ENCODE results near the gene ANXA6. TPM values are rescaled to one million over a fixed set of nuclear protein-coding genes. Genes with fewer than 3 reads are reported as not detected.

Gene ANXA6
- polyA plus RNA-seq, 3 donors = 60.6 to 124 (median 93.5) TPM

DNA sequence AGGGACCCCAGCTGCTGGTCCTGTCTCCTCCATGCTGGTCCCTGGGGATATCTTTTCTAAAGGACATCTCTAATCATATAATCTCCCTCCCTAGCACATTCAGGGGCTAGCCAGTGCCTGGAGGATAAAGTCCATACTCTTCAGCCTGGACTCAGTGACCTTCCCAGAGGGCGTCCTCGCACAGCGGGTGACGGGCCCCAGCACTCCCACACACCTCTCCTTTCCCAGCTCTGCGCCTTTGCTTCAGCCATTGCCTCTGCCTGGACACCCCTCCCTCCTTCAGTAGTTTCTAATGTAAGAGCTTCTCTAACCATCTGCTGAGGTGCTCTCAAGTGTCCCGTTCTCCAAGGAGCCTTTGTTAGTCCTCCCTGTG lies 61.6 kb downstream of the ANXA6 start:
- Mint-ChIP-seq H3K27ac (peak overlapping the region; percentile 85 to 100 (median 99)), H3K27me3 (ENCODE audit: low read depth in 3 of 3) (peaks cover 0 to 4% (median 2%) of the 10 kb centered on the region in 3 donors), H3K4me3 (no peak overlapping the region), H3K9me3 (peaks cover 0 to 2% (median 0%) of the 10 kb centered on the region in 7 donors), H3K36me3 (peaks cover 21 to 26% of the 10 kb centered on the region in 2 donors), H3K4me1 (peaks cover 99% of the 10 kb centered on the region)
- Histone ChIP-seq H3K9ac (ENCODE audit: insufficient read depth, low read length, poor library complexity, severe bottlenecking) (peak overlapping the region; percentile 4), H3K4me2 (replicated peaks; ENCODE audit: extremely low read depth, low read length, poor library complexity, severe bottlenecking) (no peak overlapping the region), H3K4me1 (ENCODE audit: control insufficient read depth in 1 of 2, insufficient read depth in 2 of 2, low read length in 2 of 2) (peaks cover 89 to 100% of the 10 kb centered on the region in 2 donors), H2AFZ (ENCODE audit: insufficient read depth, low read depth, low read length, poor library complexity, severe bottlenecking) (no peak overlapping the region), H3K27me3 (ENCODE audit: control insufficient read depth in 2 of 2, insufficient read depth in 2 of 2, low read length in 2 of 2) (no peaks in the 10 kb centered on the region), H3K79me2 (ENCODE audit: insufficient read depth, low read length) (peaks cover 3% of the 10 kb centered on the region), H3K36me3 (replicated peaks in 1 of 2; ENCODE audit: control insufficient read depth in 1 of 2, insufficient read depth in 2 of 2, low read length in 2 of 2) (peaks cover 0 to 5% of the 10 kb centered on the region in 2 donors), H3K4me3 (replicated peaks in 1 of 3; ENCODE audit: low read depth in 2 of 3, low read length in 3 of 3) (peak overlapping the region in 1 of 3 experiments; percentile 21), H3K27ac (ENCODE audit: low read depth in 1 of 2, low read length in 2 of 2) (peak overlapping the region; percentile 11 to 96), H3K9me3 (replicated peaks in 1 of 2; ENCODE audit: control insufficient read depth in 1 of 2, insufficient read depth in 1 of 2, low read length in 2 of 2) (no peaks in the 10 kb centered on the region), H4K20me1 (ENCODE audit: insufficient read depth, low read length) (peaks cover 4% of the 10 kb centered on the region)
- intact Hi-C loops (cut with micrococcal nuclease) = no loop called here
- 100% methylated on average over 5 of the region's 6 CpGs for WGBS (ENCODE audit: insufficient coverage)
- no peak for DNase-seq
- TF ChIP-seq, protein P1, sequence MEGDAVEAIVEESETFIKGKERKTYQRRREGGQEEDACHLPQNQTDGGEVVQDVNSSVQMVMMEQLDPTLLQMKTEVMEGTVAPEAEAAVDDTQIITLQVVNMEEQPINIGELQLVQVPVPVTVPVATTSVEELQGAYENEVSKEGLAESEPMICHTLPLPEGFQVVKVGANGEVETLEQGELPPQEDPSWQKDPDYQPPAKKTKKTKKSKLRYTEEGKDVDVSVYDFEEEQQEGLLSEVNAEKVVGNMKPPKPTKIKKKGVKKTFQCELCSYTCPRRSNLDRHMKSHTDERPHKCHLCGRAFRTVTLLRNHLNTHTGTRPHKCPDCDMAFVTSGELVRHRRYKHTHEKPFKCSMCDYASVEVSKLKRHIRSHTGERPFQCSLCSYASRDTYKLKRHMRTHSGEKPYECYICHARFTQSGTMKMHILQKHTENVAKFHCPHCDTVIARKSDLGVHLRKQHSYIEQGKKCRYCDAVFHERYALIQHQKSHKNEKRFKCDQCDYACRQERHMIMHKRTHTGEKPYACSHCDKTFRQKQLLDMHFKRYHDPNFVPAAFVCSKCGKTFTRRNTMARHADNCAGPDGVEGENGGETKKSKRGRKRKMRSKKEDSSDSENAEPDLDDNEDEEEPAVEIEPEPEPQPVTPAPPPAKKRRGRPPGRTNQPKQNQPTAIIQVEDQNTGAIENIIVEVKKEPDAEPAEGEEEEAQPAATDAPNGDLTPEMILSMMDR (IDR thresholded peaks at IDR 0.05) = no peak

- Histone ChIP-seq H4K20me1 (ENCODE audit: insufficient read depth, low read length) (peaks cover 4% of the 10 kb centered on the region), H3K4me3 (replicated peaks in 1 of 3; ENCODE audit: low read depth in 2 of 3, low read length in 3 of 3) (peak overlapping the region in 1 of 3 experiments; percentile 21), H3K9me3 (replicated peaks in 1 of 2; ENCODE audit: control insufficient read depth in 1 of 2, insufficient read depth in 1 of 2, low read length in 2 of 2) (no peaks in the 10 kb centered on the region), H3K27ac (ENCODE audit: low read depth in 1 of 2, low read length in 2 of 2) (peak overlapping the region; percentile 11 to 96), H2AFZ (ENCODE audit: insufficient read depth, low read depth, low read length, poor library complexity, severe bottlenecking) (no peak overlapping the region), H3K27me3 (ENCODE audit: control insufficient read depth in 2 of 2, insufficient read depth in 2 of 2, low read length in 2 of 2) (no peaks in the 10 kb centered on the region), H3K36me3 (replicated peaks in 1 of 2; ENCODE audit: control insufficient read depth in 1 of 2, insufficient read depth in 2 of 2, low read length in 2 of 2) (no peaks in the 10 kb centered on the region), H3K79me2 (ENCODE audit: insufficient read depth, low read length) (peaks cover 3% of the 10 kb centered on the region), H3K4me1 (ENCODE audit: control insufficient read depth in 1 of 2, insufficient read depth in 2 of 2, low read length in 2 of 2) (peaks cover 85 to 99% of the 10 kb centered on the region in 2 donors), H3K9ac (ENCODE audit: insufficient read depth, low read length, poor library complexity, severe bottlenecking) (peak overlapping the region; percentile 4), H3K4me2 (replicated peaks; ENCODE audit: extremely low read depth, low read length, poor library complexity, severe bottlenecking) (no peak overlapping the region)
- intact Hi-C loops (cut with micrococcal nuclease) = loop anchor here in 1 of 2 donors (2.0 kb wide), 1 partner anchor 15 kb away; the partner anchor contains the start of gene TNIP1
- 57% methylated on average over 3 of the region's 5 CpGs for WGBS (ENCODE audit: insufficient coverage)
- H3K4me1 Mint-ChIP-seq = peaks cover 95% of the 10 kb centered on the region
- H3K4me3 Mint-ChIP-seq = no peak overlapping the region
- H3K27ac Mint-ChIP-seq = peak overlapping the region; percentile 85 to 100 (median 99)
- H3K27me3 Mint-ChIP-seq (ENCODE audit: low read depth in 3 of 3) = peaks cover 0 to 4% (median under 1%) of the 10 kb centered on the region in 3 donors
- DNase-seq = peak in 1 of 3 donors; percentile 48
- TF ChIP-seq, protein P1 (IDR thresholded peaks at IDR 0.05) = no peak
- H3K36me3 Mint-ChIP-seq = peaks cover 16 to 21% of the 10 kb centered on the region in 2 donors
- H3K9me3 Mint-ChIP-seq = peaks cover 0 to 2% (median 0%) of the 10 kb centered on the region in 7 donors
Observed at GRCh38 chr5:151095341-151096000, 62.1 kb downstream of the ANXA6 start.

All from CD14-positive monocyte (primary cell).